Measurements from ENCODE around the gene LRRC8D.

- TF ChIP-seq CTCF (IDR thresholded peaks at IDR 0.05; ENCODE audit: insufficient read depth, low read length, poor library complexity, severe bottlenecking) (no peak), EZH2phosphoT487 (conservative IDR thresholded peaks at IDR 0.05; ENCODE audit: low read length) (no peak)
These were observed 57.4 kb downstream of the LRRC8D start for GRCh38 chr1:89878256-89878655.

Data from SU-DHL-6 (cell line).